HG03457 (cell line): Measurements from ENCODE around the gene PLXNA2.

Experiments
- ATAC-seq: cut with Tn5 transposase; IDR thresholded peaks from one replicate; pipeline ENCODE4 v1.9.1; 2021; ENCODE audit warnings: moderate number of reproducible peaks; ENCODE audit not compliant: unreplicated experiment

PLXNA2 gene

GRCh38 chr1:208006258-208006920 is 237.8 kb downstream of the PLXNA2 start:
- ATAC-seq, result no peak

- no peak for ATAC-seq
Observed at GRCh38 chr1:208004851-208005250, 239.3 kb downstream of the PLXNA2 start.

- no peak for ATAC-seq
Observed at GRCh38 chr1:208003241-208003640, 240.9 kb downstream of the PLXNA2 start.

GRCh38 chr1:208002672-208003071 is 241.5 kb downstream of the PLXNA2 start:
- no peak for ATAC-seq

GRCh38 chr1:208002078-208002477 is 242.1 kb downstream of the PLXNA2 start:
- ATAC-seq, result no peak

- no peak for ATAC-seq
Observed at GRCh38 chr1:208000504-208000903, 243.7 kb downstream of the PLXNA2 start.

- no peak for ATAC-seq
Observed at GRCh38 chr1:207999972-208000371, 244.2 kb downstream of the PLXNA2 start.

GRCh38 chr1:207999274-207999915 is 244.8 kb downstream of the PLXNA2 start:
- no peak for ATAC-seq

- no peak for ATAC-seq
Observed at GRCh38 chr1:207998691-207999090, 245.5 kb downstream of the PLXNA2 start.

GRCh38 chr1:207997486-207998268 is 246.5 kb downstream of the PLXNA2 start:
- ATAC-seq, result no peak

GRCh38 chr1:207996636-207997035 is 247.5 kb downstream of the PLXNA2 start:
- ATAC-seq, result no peak

- ATAC-seq, result no peak
Observed at GRCh38 chr1:207995576-207995975, 248.6 kb downstream of the PLXNA2 start.

- ATAC-seq, result no peak
Observed at GRCh38 chr1:207993477-207994445, 250.4 kb downstream of the PLXNA2 start.

- ATAC-seq, result no peak
Observed at GRCh38 chr1:207992677-207993236, 251.4 kb downstream of the PLXNA2 start.

- ATAC-seq, result no peak
Observed at GRCh38 chr1:207991583-207992026, 252.6 kb downstream of the PLXNA2 start.

- no peak for ATAC-seq
Observed at GRCh38 chr1:207990876-207991582, 253.2 kb downstream of the PLXNA2 start.

GRCh38 chr1:207990455-207990854 is 253.7 kb downstream of the PLXNA2 start:
- ATAC-seq, result no peak

- ATAC-seq, result no peak
Observed at GRCh38 chr1:207988326-207989165, 255.6 kb downstream of the PLXNA2 start.

- no peak for ATAC-seq
Observed at GRCh38 chr1:207987164-207987563, 257.0 kb downstream of the PLXNA2 start.
